8988T (cell line): ENCODE data around the gene MKNK1.

Experiments used
- DNase-seq: peaks from one replicate; pipeline ENCODE4 v3.0.0; 2011

Gene MKNK1

GRCh38 chr1:46557403-46557802, 46.7 kb downstream of the MKNK1 start:
- DNase-seq, result no peak

DNA sequence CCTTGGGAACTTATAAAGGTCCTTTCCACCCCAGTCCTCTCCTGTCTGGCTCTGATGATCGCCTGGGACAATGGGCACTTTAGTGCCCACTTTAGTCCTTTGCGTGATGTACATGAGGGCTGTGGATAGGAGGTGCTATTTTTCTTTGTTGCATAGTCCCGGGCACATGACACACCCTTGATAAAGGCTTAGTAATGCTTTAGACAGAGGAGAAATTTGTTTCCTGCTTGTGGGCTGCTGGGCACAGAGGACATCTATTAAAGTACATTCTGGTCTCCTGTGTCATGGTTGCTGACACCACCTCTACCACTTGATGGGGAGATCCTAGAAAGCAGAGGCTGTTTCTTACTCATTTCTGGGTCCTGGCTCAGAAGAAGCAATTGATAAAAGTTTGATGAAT, 47.2 kb downstream of the MKNK1 start:
- no peak for DNase-seq

GRCh38 chr1:46555826-46556619, 48.0 kb downstream of the MKNK1 start:
- no peak for DNase-seq

GRCh38 chr1:46554597-46555381, 49.3 kb downstream of the MKNK1 start:
- no peak for DNase-seq

GRCh38 chr1:46554236-46554596, 49.9 kb downstream of the MKNK1 start:
- no peak for DNase-seq

DNA sequence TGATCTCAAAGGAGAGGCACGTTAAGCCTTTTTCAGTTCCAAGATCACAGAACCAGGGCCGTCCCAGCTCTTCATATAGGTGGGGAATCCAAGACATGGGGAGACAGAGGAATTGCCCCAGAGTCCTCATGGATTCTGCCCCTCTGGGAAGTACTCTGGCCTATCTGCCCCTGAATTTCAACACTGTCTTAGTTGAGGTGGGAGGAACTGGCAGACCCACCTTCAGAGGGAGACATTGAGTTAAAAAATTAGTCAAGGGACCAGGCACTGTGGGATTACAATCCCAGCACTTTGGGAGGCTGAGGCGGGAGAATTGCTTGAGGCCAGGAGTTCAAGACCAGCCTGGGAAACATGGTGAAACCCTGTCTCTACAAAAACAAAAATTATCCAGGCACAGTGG, 50.6 kb downstream of the MKNK1 start:
- no peak for DNase-seq

DNA sequence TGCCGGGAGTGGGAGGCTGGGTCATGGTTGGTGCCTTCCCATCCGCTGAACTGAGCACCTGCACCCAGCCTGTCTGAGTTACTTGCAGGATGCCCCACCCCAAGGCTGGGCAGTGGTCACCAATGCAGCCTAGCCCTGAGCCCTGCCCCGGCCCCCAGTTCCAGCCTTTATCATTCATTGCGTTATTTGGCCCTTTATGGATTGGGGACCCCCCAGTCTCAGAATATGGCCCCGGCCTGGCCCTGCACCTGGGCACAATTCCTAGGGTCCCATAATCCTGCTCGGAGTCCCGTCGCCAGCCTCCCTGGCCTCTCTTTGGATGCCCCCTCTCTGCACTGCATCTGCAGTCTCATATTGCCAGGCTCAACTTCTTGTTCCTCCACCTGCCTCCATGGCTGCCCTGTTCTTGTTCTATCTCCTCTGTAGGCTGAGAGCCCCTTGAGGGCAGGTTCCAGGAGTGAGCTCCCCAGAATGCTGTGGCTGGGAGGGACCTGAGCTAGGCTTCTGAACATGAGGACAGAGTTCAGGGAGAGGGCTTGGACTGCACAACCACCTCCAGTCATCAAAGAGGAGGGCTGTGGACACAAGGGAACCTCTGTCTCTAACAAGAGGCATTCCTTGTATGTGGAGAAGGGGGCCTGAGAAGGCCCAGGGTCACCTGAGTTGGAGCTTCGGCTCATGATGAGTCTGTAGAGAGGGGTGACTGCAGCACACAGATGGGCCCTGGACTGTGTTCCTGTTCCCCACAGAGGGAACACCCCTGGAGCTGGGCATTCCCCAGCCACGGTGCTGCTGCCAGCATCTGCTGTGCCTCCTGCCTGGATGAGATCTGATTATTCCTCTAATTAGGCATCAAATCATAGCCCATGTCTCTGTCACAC, 51.5 kb downstream of the MKNK1 start:
- no peak for DNase-seq

GRCh38 chr1:46551597-46552095, 52.4 kb downstream of the MKNK1 start, which contains the start of gene KNCN:
KNCN (minus strand) TSS chr1:46551647; CDS start chr1:46551215, 432 bp downstream.
- no peak for DNase-seq

GRCh38 chr1:46550751-46551231, 53.3 kb downstream of the MKNK1 start:
- no peak for DNase-seq

DNA sequence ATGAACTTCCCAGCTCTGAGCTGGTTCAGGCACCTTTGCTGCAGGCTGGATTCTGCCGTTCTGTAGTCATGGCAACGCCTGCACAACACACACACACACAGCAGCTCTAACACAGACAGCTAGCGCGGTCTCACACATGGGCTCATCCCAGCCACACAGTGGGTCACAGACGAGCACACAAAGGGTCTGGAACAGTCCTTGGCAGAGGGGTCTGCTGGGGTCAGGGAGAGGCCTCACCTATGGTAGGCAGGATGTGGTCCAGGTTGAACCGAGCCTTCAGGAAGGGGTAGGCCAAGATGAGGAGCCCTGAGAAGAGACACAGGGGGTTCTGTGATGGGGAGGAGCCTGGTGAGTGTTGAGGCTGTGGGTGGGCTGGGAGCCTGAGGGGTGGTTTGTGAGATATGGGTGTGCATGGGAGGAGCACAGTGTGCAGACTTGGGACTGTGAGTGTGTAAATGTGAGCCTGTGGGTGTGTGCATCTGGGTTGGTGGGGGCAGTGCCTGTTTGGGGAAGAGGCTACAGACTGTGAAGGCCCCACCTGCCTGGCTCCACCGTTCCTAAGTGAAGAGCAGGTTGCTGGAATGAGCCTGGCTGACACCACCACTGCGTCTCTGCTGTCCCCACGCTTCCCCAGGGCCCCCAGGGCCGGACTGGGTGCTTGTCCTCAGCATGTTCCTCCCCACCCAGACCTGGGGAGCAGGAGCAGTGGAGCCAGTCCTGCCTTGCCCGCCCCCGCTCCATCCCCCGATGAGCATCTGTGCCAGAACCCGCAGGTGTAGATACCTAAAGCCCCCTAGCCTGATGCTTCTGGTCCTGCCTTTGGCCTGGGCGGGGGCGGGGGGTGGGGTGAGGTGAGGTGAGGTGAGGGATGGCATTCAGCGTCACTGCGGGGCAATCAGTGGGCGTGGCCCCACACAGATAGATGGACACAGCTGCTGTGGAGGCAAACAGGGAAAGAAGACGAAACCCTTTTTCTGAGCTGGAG, 54.1 kb downstream of the MKNK1 start:
- DNase-seq, result no peak

DNA sequence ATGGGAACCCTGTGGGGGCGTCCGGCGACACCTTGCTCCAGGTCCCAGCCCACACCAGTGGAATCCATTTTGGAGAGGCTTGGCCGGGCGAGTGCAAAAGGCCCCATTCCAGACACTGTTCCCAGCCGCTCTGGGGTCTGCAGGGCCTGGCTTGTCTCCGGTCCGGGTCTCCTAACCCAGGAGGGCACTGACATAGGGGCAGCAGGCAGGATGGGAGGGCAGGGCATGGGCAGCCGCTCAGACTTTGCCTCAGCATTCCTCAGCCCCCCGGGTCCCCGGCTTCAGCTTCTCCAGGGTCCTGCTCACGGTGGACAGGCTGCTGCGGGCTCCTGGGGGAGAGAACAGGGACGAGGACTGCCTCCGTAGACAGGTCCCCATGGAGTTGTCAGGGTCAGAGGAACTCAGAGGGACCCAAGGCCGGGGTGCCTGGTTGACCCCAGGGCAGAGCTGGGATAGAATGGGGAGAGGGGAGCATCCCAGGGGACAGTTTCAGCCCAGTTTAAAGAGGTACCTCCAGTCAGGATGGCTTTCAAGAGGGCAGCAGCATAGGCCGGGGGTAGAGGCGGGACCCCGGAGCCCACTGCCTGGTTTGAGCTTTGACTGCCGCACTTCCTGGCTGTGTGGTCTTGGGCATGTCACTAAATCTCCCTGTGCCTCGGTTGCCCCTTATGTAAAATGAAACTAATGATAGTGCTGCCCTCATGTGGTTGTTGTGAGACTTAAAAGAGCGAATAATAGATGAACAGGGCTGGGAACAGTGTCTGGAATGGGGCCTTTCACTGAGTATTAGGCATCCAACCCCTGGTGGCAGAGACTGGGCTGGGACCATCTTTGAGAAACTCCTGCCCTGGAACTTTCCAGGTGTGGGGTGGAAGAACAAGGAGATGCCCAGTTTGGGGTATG, 56.3 kb downstream of the MKNK1 start:
- peak; percentile 59 for DNase-seq

- DNase-seq, result no peak
These were observed 57.9 kb downstream of the MKNK1 start for GRCh38 chr1:46546210-46546609.

DNA sequence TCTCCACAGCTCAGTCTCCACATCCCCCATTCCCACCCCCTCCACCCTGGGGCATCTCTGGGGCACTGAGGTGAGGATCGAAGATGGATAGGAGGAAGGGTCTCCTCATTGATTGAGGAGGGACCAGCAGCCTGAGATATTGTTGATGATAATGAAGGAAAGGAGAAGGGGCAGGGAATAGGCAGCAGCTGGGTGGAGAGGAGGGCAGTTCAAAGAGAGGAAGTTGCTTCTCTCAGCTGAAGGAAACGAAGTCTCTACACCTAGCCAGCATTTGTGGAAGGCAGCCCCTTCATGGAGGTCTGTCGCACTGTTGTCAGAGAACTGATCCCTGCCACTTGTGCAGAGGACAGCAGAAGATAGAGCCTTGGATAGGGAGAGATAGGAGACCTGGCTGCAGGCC, 58.3 kb downstream of the MKNK1 start:
- no peak for DNase-seq

GRCh38 chr1:46544561-46545240, 59.4 kb downstream of the MKNK1 start:
- no peak for DNase-seq

DNA sequence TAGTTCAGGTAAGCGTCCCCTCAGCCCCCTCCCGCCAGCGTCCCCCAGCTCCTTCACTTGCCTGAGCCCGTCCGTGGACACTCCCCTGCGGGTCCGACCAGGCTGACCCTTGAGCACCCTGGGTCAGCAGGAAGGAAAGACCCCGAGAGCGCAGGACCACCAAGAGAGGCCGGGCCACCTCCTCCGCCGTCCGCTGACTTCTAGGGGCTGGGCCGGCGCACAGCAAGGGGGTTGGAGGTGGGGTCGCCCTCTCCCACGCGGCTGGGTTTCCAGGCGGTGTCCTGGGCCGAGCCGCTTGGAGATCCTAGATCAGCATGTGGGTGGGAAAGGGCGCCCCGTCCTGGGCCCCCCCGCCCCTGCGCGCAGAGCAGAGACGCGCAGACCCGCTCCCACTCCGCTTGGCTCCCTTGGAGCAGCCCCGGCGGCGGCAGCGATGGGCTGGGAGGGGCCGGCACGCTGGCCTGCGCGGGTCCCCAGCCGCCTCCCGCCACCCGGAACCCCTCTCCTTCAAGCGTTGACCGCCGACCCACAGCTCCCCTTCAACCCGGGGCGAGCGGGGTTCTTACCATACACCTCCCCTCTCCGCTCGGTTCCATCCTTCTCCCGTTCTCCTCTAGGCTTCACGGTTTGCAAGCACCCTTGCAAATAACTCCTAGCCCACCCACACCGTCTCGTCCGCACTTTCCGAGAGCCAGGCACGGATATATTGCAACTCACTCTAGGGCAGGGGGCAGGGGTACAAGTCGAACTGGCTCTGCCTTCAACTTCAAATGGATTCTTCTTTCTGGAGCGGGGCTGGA, 60.1 kb downstream of the MKNK1 start:
- no peak for DNase-seq

- DNase-seq, result no peak
These were observed 60.7 kb downstream of the MKNK1 start for GRCh38 chr1:46543382-46543760.

- no peak for DNase-seq
These were observed 64.1 kb downstream of the MKNK1 start for GRCh38 chr1:46539972-46540371.

GRCh38 chr1:46538147-46538546, 65.9 kb downstream of the MKNK1 start:
- no peak for DNase-seq

GRCh38 chr1:46537651-46538050, 66.4 kb downstream of the MKNK1 start:
- no peak for DNase-seq
